Measurements from ENCODE around the gene ACOXL. TPM values are rescaled to one million over a fixed set of nuclear protein-coding genes. Genes with fewer than 3 reads are reported as not detected.

Gene ACOXL
- total RNA-seq, 2 experiments from 2014 or later: not detected

GRCh38 chr2:111117598-111118480 is 385.5 kb downstream of the ACOXL start:
- Mint-ChIP-seq H3K27ac (peak overlapping the region; percentile 34), H3K4me1 (ENCODE audit: low read depth) (peaks cover 33% of the 10 kb centered on the region), H3K27me3 (peaks cover 61% of the 10 kb centered on the region), H3K4me3 (peak overlapping the region; percentile 92), H3K9me3 (no peaks in the 10 kb centered on the region), H3K36me3 (ENCODE audit: low read depth) (peaks cover 14% of the 10 kb centered on the region)
- no peak overlapping the region for H3K27ac ChIP-seq (ENCODE audit: low read depth in 1 of 2, low read length in 2 of 2)
- TF ChIP-seq CTCF (IDR thresholded peaks at IDR 0.05): no peak
- POLR2A ChIA-PET: interaction anchor here (0.7 kb wide), 1 partner anchor 8 kb away, joined by 4 read pairs; no protein-coding TSS in a partner anchor
- H3K9me3 ChIP-seq (ENCODE audit: control insufficient read depth in 1 of 2, insufficient read depth in 1 of 2, low read length in 2 of 2): peaks cover 0 to 25% of the 10 kb centered on the region in 2 experiments
- CTCF ChIA-PET: interaction anchor here (1.0 to 2.0 kb wide), 2 partner anchors 8 to 70 kb away, joined by 3 to 6 read pairs; no protein-coding TSS in a partner anchor
- peaks cover 53% of the 10 kb centered on the region for H3K4me1 ChIP-seq (ENCODE audit: insufficient read depth, low read length)
- peaks cover 46 to 60% of the 10 kb centered on the region in 2 experiments for H3K27me3 ChIP-seq (ENCODE audit: control insufficient read depth in 1 of 2, insufficient read depth in 2 of 2, low read length in 2 of 2)
- no peaks in the 10 kb centered on the region for H3K36me3 ChIP-seq (ENCODE audit: insufficient read depth, low read length)
- peak in 6 of 14 experiments; percentile 8 to 58 (median 31) for DNase-seq
- intact Hi-C loops (cut with DNase I, micrococcal nuclease): loop anchor here (1.0 to 10.0 kb wide), 7 partner anchors 303 to 934 kb away; partner anchors contain the start of gene BUB1 (in 1 of the 2)
- ATAC-seq (ENCODE audit: poor library complexity): no peak
- H3K4me3 ChIP-seq (ENCODE audit: low read length): peak overlapping the region; percentile 95

- intact Hi-C loops (cut with DNase I, micrococcal nuclease): loop anchor here (5.0 to 10.0 kb wide), 5 partner anchors 304 to 934 kb away; no protein-coding TSS in a partner anchor
- ChIA-PET POLR2A (no interaction called here), CTCF (no interaction called here)
- no peak for TF ChIP-seq CTCF (IDR thresholded peaks at IDR 0.05)
- no peak overlapping the region for H3K27ac ChIP-seq (ENCODE audit: low read depth in 1 of 2, low read length in 2 of 2)
- peaks cover 60% of the 10 kb centered on the region for H3K4me1 ChIP-seq (ENCODE audit: insufficient read depth, low read length)
- Mint-ChIP-seq H3K27me3 (peaks cover 55% of the 10 kb centered on the region), H3K4me1 (ENCODE audit: low read depth) (peaks cover 33% of the 10 kb centered on the region), H3K36me3 (ENCODE audit: low read depth) (peaks cover 20% of the 10 kb centered on the region), H3K4me3 (peak overlapping the region; percentile 92), H3K27ac (peak overlapping the region; percentile 53), H3K9me3 (no peaks in the 10 kb centered on the region)
- peaks cover 42 to 60% of the 10 kb centered on the region in 2 experiments for H3K27me3 ChIP-seq (ENCODE audit: control insufficient read depth in 1 of 2, insufficient read depth in 2 of 2, low read length in 2 of 2)
- ATAC-seq (ENCODE audit: poor library complexity) (no peak), DNase-seq (peak in 4 of 14 experiments; percentile 3 to 35 (median 8))
- H3K36me3 ChIP-seq (ENCODE audit: insufficient read depth, low read length): no peaks in the 10 kb centered on the region
- H3K9me3 ChIP-seq (ENCODE audit: control insufficient read depth in 1 of 2, insufficient read depth in 1 of 2, low read length in 2 of 2): peaks cover 0 to 25% of the 10 kb centered on the region in 2 experiments
- peak overlapping the region; percentile 95 for H3K4me3 ChIP-seq (ENCODE audit: low read length)
Measured at GRCh38 chr2:111118481-111118980, 386.2 kb downstream of the ACOXL start.

- Mint-ChIP-seq H3K36me3 (ENCODE audit: low read depth) (peaks cover 24% of the 10 kb centered on the region), H3K9me3 (no peaks in the 10 kb centered on the region), H3K27me3 (peaks cover 48% of the 10 kb centered on the region), H3K4me3 (peak overlapping the region; percentile 92), H3K4me1 (ENCODE audit: low read depth) (peaks cover 33% of the 10 kb centered on the region), H3K27ac (peak overlapping the region; percentile 53)
- H3K4me3 ChIP-seq (ENCODE audit: low read length): peak overlapping the region; percentile 95
- no peaks in the 10 kb centered on the region for H3K36me3 ChIP-seq (ENCODE audit: insufficient read depth, low read length)
- DNase-seq (peak in 9 of 14 experiments; percentile 13 to 62 (median 37)), ATAC-seq (ENCODE audit: poor library complexity) (no peak)
- H3K27me3 ChIP-seq (ENCODE audit: control insufficient read depth in 1 of 2, insufficient read depth in 2 of 2, low read length in 2 of 2): peaks cover 39 to 53% of the 10 kb centered on the region in 2 experiments
- no peak for TF ChIP-seq CTCF (IDR thresholded peaks at IDR 0.05)
- H3K27ac ChIP-seq (ENCODE audit: low read depth in 1 of 2, low read length in 2 of 2): no peak overlapping the region
- peaks cover 65% of the 10 kb centered on the region for H3K4me1 ChIP-seq (ENCODE audit: insufficient read depth, low read length)
- CTCF ChIA-PET: no interaction called here
- intact Hi-C loops (cut with DNase I, micrococcal nuclease): loop anchor here (5.0 to 10.0 kb wide), 5 partner anchors 304 to 933 kb away; no protein-coding TSS in a partner anchor
- peaks cover 0 to 25% of the 10 kb centered on the region in 2 experiments for H3K9me3 ChIP-seq (ENCODE audit: control insufficient read depth in 1 of 2, insufficient read depth in 1 of 2, low read length in 2 of 2)
- POLR2A ChIA-PET: no interaction called here
Measured at GRCh38 chr2:111118981-111119821, 386.8 kb downstream of the ACOXL start.

Measured in CD4-positive, alpha-beta T cell (primary cell).